ENCODE measurements around the gene CTSD.

Gene CTSD

GRCh38 chr11:1742869-1743584 is 20.7 kb downstream of the CTSD start:
- no peak for DNase-seq

GRCh38 chr11:1742371-1742770 is 21.4 kb downstream of the CTSD start:
- no peak for DNase-seq

GRCh38 chr11:1741741-1742140 is 22.0 kb downstream of the CTSD start:
- DNase-seq = no peak

GRCh38 chr11:1740786-1741530 is 22.8 kb downstream of the CTSD start:
- DNase-seq = no peak

GRCh38 chr11:1739576-1739975 is 24.2 kb downstream of the CTSD start:
- no peak for DNase-seq

- no peak for DNase-seq
Observed at GRCh38 chr11:1738380-1738779, 25.3 kb downstream of the CTSD start.

- DNase-seq = no peak
Observed at GRCh38 chr11:1737080-1737757, 26.5 kb downstream of the CTSD start.

- DNase-seq = no peak
Observed at GRCh38 chr11:1736447-1736992, 27.2 kb downstream of the CTSD start.

- DNase-seq = no peak
Observed at GRCh38 chr11:1735271-1735670, 28.5 kb downstream of the CTSD start.

GRCh38 chr11:1734641-1735081 is 29.1 kb downstream of the CTSD start:
- no peak for DNase-seq

GRCh38 chr11:1733716-1734640 is 29.7 kb downstream of the CTSD start:
- DNase-seq = no peak

GRCh38 chr11:1733009-1733715 is 30.6 kb downstream of the CTSD start:
- no peak for DNase-seq

- DNase-seq = no peak
Observed at GRCh38 chr11:1732418-1733008, 31.2 kb downstream of the CTSD start.

- DNase-seq = no peak
Observed at GRCh38 chr11:1731451-1732059, 32.2 kb downstream of the CTSD start.

GRCh38 chr11:1730059-1730629 is 33.6 kb downstream of the CTSD start:
- no peak for DNase-seq

- DNase-seq = no peak
Observed at GRCh38 chr11:1729692-1730011, 34.1 kb downstream of the CTSD start.

GRCh38 chr11:1728931-1729691 is 34.6 kb downstream of the CTSD start:
- DNase-seq = no peak

- DNase-seq = no peak
Observed at GRCh38 chr11:1728301-1728700, 35.4 kb downstream of the CTSD start.

GRCh38 chr11:1727861-1728260 is 35.9 kb downstream of the CTSD start:
- no peak for DNase-seq

Data from NCI-H345 (cell line).